Gastroesophageal sphincter (tissue), 4 donors: Measurements from ENCODE around the gene BCL2L13. TPM values are rescaled to one million over a fixed set of nuclear protein-coding genes. Genes with fewer than 3 reads are reported as not detected.

Experiments
- ATAC-seq: fragments of 150-250 bp; one replicate; pipeline ENCODE4 v1.9.1; 2016; ENCODE audit warnings: mild to moderate bottlenecking, moderate library complexity
- H3K27ac ChIP-seq, 4 donors: fragments of 200-600 bp; sonication (generic) in 3 of 4; 1 replicate in 3 of 4; 2 replicates in 1 of 4; pipeline ENCODE4 v1.5.1; 2016 to 2019
- H3K27me3 ChIP-seq: fragments of 200-600 bp; sonication (generic); one replicate; pipeline ENCODE4 v1.5.1; 2019
- H3K36me3 ChIP-seq, 2 donors: fragments of 200-600 bp; sonication (generic); one replicate each; pipeline ENCODE4 v1.5.1; 2019; ENCODE audit warnings: control low read depth in 1 of 2
- H3K4me1 ChIP-seq, 3 donors: fragments of 200-600 bp; sonication (generic); 1 replicate in 2 of 3; 2 replicates in 1 of 3; pipeline ENCODE4 v1.5.1; 2016 to 2019; ENCODE audit warnings: control low read depth in 2 of 3
- H3K4me3 ChIP-seq, 2 donors: fragments of 200-600 bp; sonication (generic); one replicate each; pipeline ENCODE4 v1.5.1; 2019; ENCODE audit warnings: mild to moderate bottlenecking in 1 of 2, moderate library complexity in 1 of 2
- H3K9me3 ChIP-seq, 3 donors: fragments of 200-600 bp; sonication (generic); one replicate each; pipeline ENCODE4 v1.5.1; 2017 to 2019; ENCODE audit warnings: control low read depth in 2 of 3
- CTCF ChIP-seq, 4 experiments: fragments of 200-600 bp in 2 of 4; fragments of 450-650 bp in 2 of 4; sonication (generic) in 1 of 4; IDR thresholded peaks; one replicate each; pipeline ENCODE4 v1.5.1; 2017 to 2019; ENCODE audit warnings: antibody characterized with exemption in 4 of 4, mild to moderate bottlenecking in 2 of 4, moderate library complexity in 2 of 4
- EP300 ChIP-seq: sonication (generic); formaldehyde crosslinking; IDR thresholded peaks from one replicate; pipeline ENCODE4 v1.6.1; 2017; ENCODE audit warnings: antibody characterized with exemption, mild to moderate bottlenecking
- POLR2A ChIP-seq, 2 donors: fragments of 450-650 bp; IDR thresholded peaks; one replicate each; pipeline ENCODE4 v1.6.1; 2017; ENCODE audit warnings: antibody characterized with exemption in 2 of 2, mild to moderate bottlenecking in 2 of 2, moderate library complexity in 1 of 2
- POLR2AphosphoS5 ChIP-seq: sonication (generic); formaldehyde crosslinking; IDR thresholded peaks from one replicate; pipeline ENCODE4 v1.6.1; 2017; ENCODE audit warnings: antibody characterized with exemption
- WGBS, 2 donors: methylation state at CpG; one replicate each; pipeline ENCODE4 v1.1.5; 2018; ENCODE audit warnings: low coverage in 1 of 2; 5-methylcytosine and 5-hydroxymethylcytosine counted together
- total RNA-seq, 4 donors: library from RNA; depleted of rRNA; stranded (reverse); fragments of >200 nt; gene quantifications; one replicate each; pipeline ENCODE4 v1.1.0, GENCODE V29; 2016

The BCL2L13 gene
- total RNA-seq, 4 donors from 2014 or later, result 68.5 to 193 (median 131) TPM

GRCh38 chr22:17725500-17725796, 86.9 kb downstream of the BCL2L13 start:
- Histone ChIP-seq H3K36me3 (peaks cover 0 to 42% of the 10 kb centered on the region in 2 donors), H3K9me3 (no peaks in the 10 kb centered on the region), H3K4me1 (peaks cover 0 to 40% (median 8%) of the 10 kb centered on the region in 3 donors), H3K27ac (peak overlapping the region; percentile 67 to 80 (median 75)), H3K4me3 (no peak overlapping the region), H3K27me3 (no peaks in the 10 kb centered on the region)
- TF ChIP-seq EP300 (no peak), CTCF (IDR thresholded peaks at IDR 0.05) (no peak), POLR2A (IDR thresholded peaks at IDR 0.05) (no peak), POLR2AphosphoS5 (no peak)
- ATAC-seq, result no peak

GRCh38 chr22:17726006-17726927, 87.7 kb downstream of the BCL2L13 start:
- Histone ChIP-seq H3K27me3 (no peaks in the 10 kb centered on the region), H3K36me3 (peaks cover 0 to 49% of the 10 kb centered on the region in 2 donors), H3K27ac (peak overlapping the region; percentile 67 to 80 (median 78)), H3K4me3 (no peak overlapping the region), H3K4me1 (peaks cover 0 to 40% (median 8%) of the 10 kb centered on the region in 3 donors), H3K9me3 (no peaks in the 10 kb centered on the region)
- TF ChIP-seq POLR2AphosphoS5, result no peak
- TF ChIP-seq POLR2A (IDR thresholded peaks at IDR 0.05), result no peak
- TF ChIP-seq EP300, result no peak
- no peak for TF ChIP-seq CTCF (IDR thresholded peaks at IDR 0.05)
- ATAC-seq, result peak; percentile 59
- WGBS, 2 donors, result 60 to 62% methylated on average over 8 to 9 of the region's 13 CpGs

GRCh38 chr22:17726928-17727897, 88.7 kb downstream of the BCL2L13 start:
- TF ChIP-seq POLR2AphosphoS5 (no peak), EP300 (no peak), POLR2A (IDR thresholded peaks at IDR 0.05) (no peak)
- no peak for ATAC-seq
- Histone ChIP-seq H3K36me3 (peaks cover 0 to 58% of the 10 kb centered on the region in 2 donors), H3K27ac (peak overlapping the region; percentile 19 to 80 (median 78)), H3K4me3 (no peak overlapping the region), H3K27me3 (no peaks in the 10 kb centered on the region), H3K4me1 (peaks cover 0 to 40% (median 8%) of the 10 kb centered on the region in 3 donors), H3K9me3 (no peaks in the 10 kb centered on the region)
- 87 to 100% methylated on average over 3 to 17 of the region's 18 CpGs for WGBS, 2 donors

- Histone ChIP-seq H3K4me3 (no peak overlapping the region), H3K36me3 (peaks cover 0 to 74% of the 10 kb centered on the region in 2 donors), H3K27ac (no peak overlapping the region), H3K4me1 (peaks cover 0 to 40% (median 8%) of the 10 kb centered on the region in 3 donors), H3K9me3 (no peaks in the 10 kb centered on the region), H3K27me3 (no peaks in the 10 kb centered on the region)
- 82 to 84% methylated on average over 6 to 8 of the region's 8 CpGs for WGBS, 2 donors
- ATAC-seq, result no peak
- TF ChIP-seq POLR2AphosphoS5 (no peak), CTCF (IDR thresholded peaks at IDR 0.05) (no peak), POLR2A (IDR thresholded peaks at IDR 0.05) (no peak), EP300 (no peak)
Observed at GRCh38 chr22:17728786-17729185, 90.2 kb downstream of the BCL2L13 start.

- 81 to 85% methylated on average over 5 to 6 of the region's 6 CpGs for WGBS, 2 donors
- Histone ChIP-seq H3K27ac (no peak overlapping the region), H3K36me3 (peaks cover 0 to 82% of the 10 kb centered on the region in 2 donors), H3K9me3 (no peaks in the 10 kb centered on the region), H3K4me3 (no peak overlapping the region), H3K27me3 (no peaks in the 10 kb centered on the region), H3K4me1 (peaks cover 0 to 32% (median 8%) of the 10 kb centered on the region in 3 donors)
- TF ChIP-seq POLR2AphosphoS5 (no peak), CTCF (IDR thresholded peaks at IDR 0.05) (no peak), POLR2A (IDR thresholded peaks at IDR 0.05) (no peak)
- no peak for ATAC-seq
Observed at GRCh38 chr22:17729561-17729960, 91.0 kb downstream of the BCL2L13 start.
